GM12878 (cell line): Measurements from ENCODE around the gene SSTR4. TPM values are rescaled to one million over a fixed set of nuclear protein-coding genes. Genes with fewer than 3 reads are reported as not detected.

Experiments
- ATAC-seq: fragments of 200-7000 bp; cut with Tn5 transposase; 3 replicates; pipeline ENCODE4 v1.9.1; 2020; ENCODE audit warnings: mild to moderate bottlenecking, moderate library complexity
- BruUV-seq: library from RNA; stranded (reverse); fragments of 400-500 nt; replicated peaks from 2 replicates; lab custom pipeline; 2021; lab: Mats Ljungman, UMichigan
- CTCF ChIA-PET: fragments of 300-600 bp; sonication (Branson Sonifier 250); formaldehyde crosslinking; extraction: SDS; loops from one replicate; lab custom pipeline; 2021; ENCODE audit warnings: inconsistent platforms; lab: Yijun Ruan, JAX
- POLR2A ChIA-PET: fragments of 350-600 bp; formaldehyde crosslinking; extraction: SDS; loops from one replicate; lab custom pipeline; 2021; ENCODE audit warnings: inconsistent platforms; lab: Charles Lee
- RAD21 ChIA-PET: fragments of 300-600 bp; sonication (Branson Sonifier 250); formaldehyde crosslinking; loops from one replicate; lab custom pipeline; 2023; ENCODE audit warnings: antibody characterized with exemption; ENCODE audit not compliant: unreplicated experiment; lab: Charles Lee
- SMC1A ChIA-PET: fragments of 300-600 bp; sonication (Branson Sonifier 250); formaldehyde crosslinking; loops from one replicate; lab custom pipeline; 2023; ENCODE audit not compliant: unreplicated experiment, uncharacterized antibody; lab: Charles Lee
- DNase-seq: peaks from one replicate; pipeline ENCODE4 v3.0.0-alpha.2; 2011; ENCODE audit warnings: low read depth, low spot score
- FAIRE-seq: peaks from 3 replicates; lab custom pipeline; 2011; peaks lifted over from hg19 to GRCh38; lab: Jason Lieb, UNC
- H2AFZ ChIP-seq: 2 replicates; pipeline ENCODE4 v1.6.0; 2011; ENCODE audit warnings: low read depth, low read length, control low read depth; ENCODE audit not compliant: control insufficient read depth
- H3K27ac ChIP-seq: 2 replicates; pipeline ENCODE4 v1.5.1; 2011; ENCODE audit warnings: control low read depth; ENCODE audit not compliant: control insufficient read depth, insufficient read depth
- H3K27me3 ChIP-seq, 2 experiments: replicated peaks in 1 of 2; 2 replicates each; pipeline versions ENCODE4 v1.6.0 to v1.6.1; 2011; ENCODE audit warnings: low read length in 1 of 2; ENCODE audit not compliant: control insufficient read depth in 2 of 2, insufficient read depth in 2 of 2
- H3K36me3 ChIP-seq, 2 experiments: 2 replicates each; pipeline ENCODE4 v1.5.1; 2011; ENCODE audit warnings: low read length in 1 of 2; ENCODE audit not compliant: control insufficient read depth in 2 of 2, insufficient read depth in 2 of 2
- H3K4me1 ChIP-seq: 2 replicates; pipeline ENCODE4 v1.6.1; 2011; ENCODE audit warnings: mild to moderate bottlenecking, low read length, moderate library complexity, mixed read lengths; ENCODE audit not compliant: control insufficient read depth, insufficient read depth
- H3K4me2 ChIP-seq: 2 replicates; pipeline ENCODE4 v1.6.0; 2011; ENCODE audit warnings: control low read depth; ENCODE audit not compliant: control insufficient read depth, insufficient read depth
- H3K4me3 ChIP-seq: fragments of 200-600 bp; sonication (generic); 2 replicates; pipeline ENCODE4 v1.5.1; 2016
- H3K79me2 ChIP-seq: 2 replicates; pipeline ENCODE4 v1.6.0; 2011; ENCODE audit warnings: low read length; ENCODE audit not compliant: control insufficient read depth, insufficient read depth
- H3K9ac ChIP-seq: 2 replicates; pipeline ENCODE4 v1.8.0; 2011; ENCODE audit warnings: low read length, control low read depth, mixed read lengths; ENCODE audit not compliant: control insufficient read depth, insufficient read depth
- H3K9me3 ChIP-seq: replicated peaks from 3 replicates; pipeline ENCODE4 v1.5.1; 2011; ENCODE audit warnings: mild to moderate bottlenecking, low read length; ENCODE audit not compliant: control insufficient read depth, insufficient read depth
- H4K20me1 ChIP-seq: 2 replicates; pipeline ENCODE4 v1.6.0; 2011; ENCODE audit not compliant: control insufficient read depth, insufficient read depth
- EP300 ChIP-seq, 2 experiments: fragments of 150-350 bp in 1 of 2; IDR thresholded peaks; 2 replicates each; pipeline ENCODE4 v1.6.1; 2011 to 2012; ENCODE audit warnings: low read depth in 2 of 2, low read length in 2 of 2, borderline replicate concordance in 1 of 2, improper control_type of control experiment in 1 of 2, inconsistent platforms in 1 of 2; ENCODE audit not compliant: control insufficient read depth in 1 of 2
- POLR2AphosphoS5 ChIP-seq: IDR thresholded peaks from 2 replicates; pipeline ENCODE4 v1.6.1; 2011; ENCODE audit warnings: mild to moderate bottlenecking, low read length, inconsistent platforms
- PRDM15 ChIP-seq: fragments of 450-650 bp; formaldehyde crosslinking; IDR thresholded peaks from 2 replicates; pipeline ENCODE4 v1.4.0; 2020; ENCODE audit warnings: mild to moderate bottlenecking, moderate library complexity
- ZNF24 ChIP-seq: fragments of 450-650 bp; IDR thresholded peaks from 2 replicates; pipeline ENCODE4 v1.6.1; 2017; ENCODE audit warnings: antibody characterized with exemption, mild to moderate bottlenecking
- WGBS: methylation state at CpG from one replicate; pipeline ENCODE4 v1.1.6; 2016; ENCODE audit warnings: low lambda C conversion rate; ENCODE audit not compliant: insufficient replicate concordance, insufficient coverage; ENCODE audit errors: missing lambda C conversion rate; 5-methylcytosine and 5-hydroxymethylcytosine counted together
- in situ Hi-C: fragments of 300-500 bp; cut with MboI; formaldehyde crosslinking; loops from 9 replicates; pipeline ENCODE4 v1.14.3; 2018; ENCODE audit warnings: mixed read lengths
- intact Hi-C: fragments of 100-400 bp; cut with micrococcal nuclease; formaldehyde crosslinking; loops from one replicate; pipeline ENCODE4 v1.14.2; 2022; ENCODE audit not compliant: unreplicated experiment
- polyA plus RNA-seq, 11 experiments: library from polyadenylated mRNA; depleted of rRNA in 4 of 11; unstranded in 6 of 11; stranded (reverse) in 5 of 11; fragments of >200 nt; fragmentation: Nextera tagmentation in 4 of 11; fragmentation: Illumina TruSeq in 1 of 11; extraction: Ambion mirVana in 4 of 11; extraction: Trizol in 1 of 11; gene quantifications; 1 replicate in 1 of 11; 2 replicates in 10 of 11; pipeline versions ENCODE4 v1.2.1 to v1.2.3, GENCODE V29; 2011 to 2016; ENCODE audit warnings: inconsistent platforms in 2 of 11, missing spikeins in 2 of 11, low read depth in 1 of 11
- total RNA-seq, 4 experiments: library from RNA; depleted of rRNA in 3 of 4; stranded (reverse); fragments of >200 nt in 3 of 4; fragmentation: Illumina TruSeq in 1 of 4; extraction: Trizol in 1 of 4; gene quantifications; 2 replicates each; pipeline versions ENCODE4 v1.2.1 to v1.2.3, GENCODE V29; 2013 to 2021

Gene SSTR4
- total and polyA plus RNA-seq, 10 of the 15 experiments (the other 5 are each of a cell fraction or from before 2014, with no cell fraction given): not detected

- no peaks in the 10 kb centered on the region for H3K36me3 ChIP-seq
- SMC1A ChIA-PET: no interaction called here
- intact Hi-C loops: no loop called here
- H3K9ac ChIP-seq: no peak overlapping the region
- no peaks in the 10 kb centered on the region for H3K9me3 ChIP-seq
- 45% methylated on average over 2 of the region's 2 CpGs for WGBS
- in situ Hi-C loops: no loop called here
- no peak overlapping the region for H2AFZ ChIP-seq
- no peaks in the 10 kb centered on the region; a peak in 1 of 4 replicates for H3K27me3 ChIP-seq
- CTCF ChIA-PET: interaction anchor here (0.6 kb wide), 1 partner anchor 392 kb away, joined by 3 read pairs; no protein-coding TSS in a partner anchor
- no peak overlapping the region for H3K4me3 ChIP-seq
- DNase-seq: no peak
- POLR2A ChIA-PET: no interaction called here
- H3K4me2 ChIP-seq: no peak overlapping the region
- TF ChIP-seq POLR2AphosphoS5 (no peak), EP300 (IDR thresholded peaks at IDR 0.05; ENCODE audit: borderline replicate concordance in 1 of 2, control insufficient read depth in 1 of 2, low read depth in 2 of 2, low read length in 2 of 2) (no peak), ZNF24 (no peak), PRDM15 (CRISPR knock-in tag) (no peak)
- TF ChIP-seq, all 136 proteins: peak for 0
- Histone ChIP-seq H4K20me1 (no peaks in the 10 kb centered on the region), H3K4me1 (no peaks in the 10 kb centered on the region), H3K27ac (no peak overlapping the region), H3K79me2 (no peaks in the 10 kb centered on the region)
- FAIRE-seq (no peak), ATAC-seq (no peak)
- no TSS peak for BruUV-seq
- RAD21 ChIA-PET: no interaction called here
Measured at GRCh38 chr20:23003881-23004460, 31.1 kb upstream of the SSTR4 start.
